HG03064 (cell line): ENCODE measurements around the gene TNK2.

Experiments
- ATAC-seq: cut with Tn5 transposase; IDR thresholded peaks from one replicate; pipeline ENCODE4 v1.9.1; 2021; ENCODE audit warnings: low read depth; ENCODE audit not compliant: unreplicated experiment

The TNK2 gene

DNA sequence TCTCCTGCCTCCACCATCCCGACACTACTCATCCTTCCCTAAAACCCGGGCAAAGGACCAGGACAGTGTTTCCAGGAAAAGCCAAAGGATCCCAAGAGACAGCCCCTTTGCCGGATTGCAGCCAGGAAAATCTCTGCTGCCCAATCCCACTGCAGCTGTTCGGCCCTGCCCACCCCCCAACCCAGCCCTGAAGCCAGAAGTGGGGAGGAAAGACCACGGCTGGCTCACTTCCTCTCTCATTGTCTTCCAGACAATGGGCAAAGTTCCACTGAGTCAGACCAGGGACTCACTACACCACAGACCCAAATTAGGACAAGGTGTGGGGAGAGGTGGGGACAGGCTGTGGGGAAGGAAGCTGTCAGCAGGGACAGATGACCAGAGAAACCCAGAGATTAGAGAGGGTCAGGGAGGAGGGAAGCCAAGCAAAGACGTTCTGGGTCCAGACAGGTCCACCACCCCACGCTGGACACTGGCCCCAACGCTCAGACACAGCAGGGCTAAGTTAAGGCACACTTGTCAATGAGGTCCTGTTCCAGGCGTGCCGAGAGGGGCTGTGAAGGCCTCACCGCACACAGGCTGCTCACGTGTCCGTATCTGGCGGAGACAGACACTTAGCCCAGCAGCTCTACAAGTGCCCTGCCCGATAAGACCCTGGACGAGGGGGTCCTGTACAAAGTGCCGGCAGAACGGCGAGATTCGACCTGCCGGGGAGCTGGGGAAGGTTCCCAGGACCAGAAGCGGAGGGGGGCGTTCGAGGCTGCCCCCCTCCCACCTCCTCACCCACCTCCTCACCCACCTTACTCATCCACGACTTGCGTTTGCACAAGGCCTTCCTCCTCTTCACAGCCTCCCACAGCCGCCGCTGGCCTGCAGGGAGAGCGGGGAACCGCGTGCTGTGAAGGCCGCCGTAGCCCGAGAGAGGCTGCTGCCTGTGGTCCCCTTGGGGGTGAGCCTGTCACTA, 21.9 kb downstream of the TNK2 start:
- ATAC-seq = no peak

DNA sequence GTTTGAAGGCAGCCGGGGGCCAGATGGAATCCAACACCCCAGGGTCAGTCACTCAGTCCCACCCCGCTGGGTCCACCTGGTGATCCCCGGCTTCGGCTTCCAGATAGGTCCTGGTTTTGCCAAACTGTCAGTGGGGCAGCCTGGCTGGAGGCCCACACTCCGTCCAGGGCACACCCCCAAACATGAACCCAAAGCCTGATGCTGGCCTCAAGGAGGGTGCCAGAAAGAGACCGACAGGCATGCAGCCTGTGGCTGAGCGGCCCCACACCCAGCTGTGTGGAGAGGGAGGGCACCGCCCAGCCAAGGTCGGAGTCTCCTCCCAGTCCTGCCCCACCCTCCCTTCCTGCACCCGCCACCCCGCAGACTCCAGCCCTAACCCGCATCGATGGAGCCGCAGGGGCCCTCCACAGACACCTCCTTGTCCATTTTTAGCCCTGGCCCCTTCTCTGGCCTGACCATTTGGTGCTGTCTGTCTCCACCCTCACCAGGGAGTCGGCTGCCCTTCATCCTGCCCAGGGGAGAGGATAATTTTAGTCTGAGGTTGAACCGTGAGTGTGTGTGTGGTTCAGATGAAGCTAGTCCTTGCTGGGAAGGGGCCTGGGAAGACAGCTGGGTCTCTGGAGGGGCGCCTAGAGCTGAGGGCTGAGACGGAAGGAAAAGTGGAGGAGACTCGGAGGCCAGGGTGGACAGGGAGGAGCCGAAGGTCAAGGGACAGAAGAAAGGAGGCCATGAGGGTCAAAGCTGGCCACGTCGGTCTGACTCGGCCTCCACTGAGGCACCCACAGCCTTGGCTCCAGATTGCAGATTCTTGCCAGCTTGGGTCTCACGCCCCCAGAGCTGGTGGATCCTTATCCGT, 23.1 kb downstream of the TNK2 start:
- ATAC-seq = no peak

DNA sequence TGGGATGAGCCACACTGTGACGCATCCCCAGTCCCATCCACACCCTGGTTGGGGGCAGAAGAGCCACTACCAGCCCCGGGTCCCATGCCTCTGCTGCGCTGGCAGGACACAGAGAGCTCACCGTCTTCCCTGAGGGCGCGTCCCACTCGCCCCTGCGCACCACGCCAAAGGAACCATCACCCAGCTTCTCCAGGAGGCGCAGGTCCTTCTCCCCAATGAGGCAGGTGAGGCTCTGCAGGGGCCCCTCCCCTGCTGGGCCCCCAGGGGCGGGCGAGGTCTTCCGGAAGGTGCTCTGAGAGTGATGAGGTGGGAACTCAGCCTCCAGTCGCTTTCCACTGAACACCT, 23.7 kb downstream of the TNK2 start:
- ATAC-seq = no peak

DNA sequence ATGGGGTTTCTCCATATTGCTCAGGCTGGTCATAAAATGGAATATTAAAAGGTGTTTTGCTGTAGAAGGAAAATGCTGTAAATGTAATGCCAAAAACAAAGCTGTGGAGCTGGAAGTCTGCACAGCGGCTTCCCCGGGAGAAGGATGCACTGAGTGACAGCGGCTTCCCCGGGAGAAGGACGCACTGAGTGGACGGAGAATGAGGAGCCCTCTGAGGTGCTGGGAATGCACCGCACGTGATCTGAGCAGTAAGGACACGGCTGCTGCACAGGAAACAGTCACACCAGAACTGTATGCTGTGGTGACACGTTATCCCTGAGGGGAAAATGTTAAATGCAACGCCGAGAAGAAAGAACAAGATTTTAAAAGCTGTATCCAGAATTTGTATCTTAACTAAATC, 24.6 kb downstream of the TNK2 start:
- no peak for ATAC-seq

DNA sequence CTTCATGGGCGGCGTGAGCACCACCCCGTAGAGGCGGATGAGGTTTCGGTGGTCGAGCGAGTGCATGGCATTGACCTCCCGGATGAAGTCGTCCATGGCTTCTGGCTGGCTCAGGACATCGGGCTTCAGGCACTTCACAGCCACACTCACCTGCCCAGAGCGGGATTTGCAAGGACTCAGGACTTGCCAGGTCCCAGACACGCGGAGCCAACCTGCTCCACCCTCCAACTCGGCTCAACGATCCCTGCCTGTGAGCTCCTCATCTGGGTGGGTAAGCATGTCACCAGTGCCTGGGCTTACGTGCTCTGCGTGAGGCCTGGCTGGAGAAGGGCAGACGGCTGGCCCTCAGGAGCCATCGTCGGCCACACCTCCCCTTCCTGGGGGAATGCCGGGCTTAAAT, 25.2 kb downstream of the TNK2 start:
- ATAC-seq = no peak

DNA sequence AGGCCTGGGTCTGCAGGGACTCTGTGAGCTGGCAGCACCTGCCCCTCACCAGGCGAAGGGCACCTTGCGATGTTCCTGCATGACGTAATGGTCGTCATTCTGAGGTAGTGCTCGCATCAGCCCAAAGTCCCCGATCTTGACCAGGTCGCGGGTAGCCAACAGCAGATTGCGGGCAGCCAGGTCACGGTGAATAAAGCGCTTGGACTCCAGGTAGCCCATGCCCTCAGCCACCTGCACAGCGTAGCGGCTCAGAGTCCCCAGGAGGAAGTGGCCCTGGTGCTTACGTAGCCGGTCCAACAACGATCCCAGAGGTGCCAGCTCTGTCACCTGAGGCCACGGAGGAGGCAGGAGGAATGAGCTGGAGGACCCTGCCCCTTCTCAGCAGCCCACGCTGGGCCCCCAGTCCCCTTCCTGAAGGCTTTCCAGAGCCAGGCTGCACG, 26.3 kb downstream of the TNK2 start:
- ATAC-seq = no peak

DNA sequence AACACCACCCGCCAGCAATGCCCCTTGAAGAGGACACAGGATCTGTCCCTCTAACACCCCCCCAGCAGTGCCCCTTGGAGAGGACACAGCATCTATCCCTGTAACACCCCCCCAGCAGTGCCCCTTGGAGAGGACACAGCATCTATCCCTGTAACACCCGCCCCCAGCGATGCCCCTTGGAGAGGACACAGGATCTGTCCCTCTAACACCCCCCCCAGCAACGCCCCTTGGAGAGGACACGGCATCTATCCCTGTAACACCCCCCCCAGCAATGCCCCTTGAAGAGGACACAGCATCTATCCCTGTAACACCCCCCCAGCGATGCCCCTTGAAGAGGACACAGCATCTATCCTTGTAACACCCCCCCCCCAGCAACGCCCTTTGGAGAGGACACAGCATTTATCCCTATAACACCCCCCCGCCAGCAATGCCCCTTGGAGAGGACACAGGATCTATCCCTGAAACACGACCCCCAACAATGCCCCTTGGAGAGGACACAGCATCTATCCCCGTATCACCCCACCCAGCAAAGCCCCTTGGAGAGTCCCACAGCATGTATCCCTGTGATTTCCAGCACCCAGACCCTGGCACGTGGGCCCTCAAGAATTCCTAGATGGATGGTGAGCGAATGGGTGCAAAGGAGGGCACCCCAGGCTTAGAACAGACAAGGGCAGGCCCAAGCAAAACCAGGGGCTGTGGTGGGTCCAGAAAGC, 26.9 kb downstream of the TNK2 start:
- no peak for ATAC-seq

DNA sequence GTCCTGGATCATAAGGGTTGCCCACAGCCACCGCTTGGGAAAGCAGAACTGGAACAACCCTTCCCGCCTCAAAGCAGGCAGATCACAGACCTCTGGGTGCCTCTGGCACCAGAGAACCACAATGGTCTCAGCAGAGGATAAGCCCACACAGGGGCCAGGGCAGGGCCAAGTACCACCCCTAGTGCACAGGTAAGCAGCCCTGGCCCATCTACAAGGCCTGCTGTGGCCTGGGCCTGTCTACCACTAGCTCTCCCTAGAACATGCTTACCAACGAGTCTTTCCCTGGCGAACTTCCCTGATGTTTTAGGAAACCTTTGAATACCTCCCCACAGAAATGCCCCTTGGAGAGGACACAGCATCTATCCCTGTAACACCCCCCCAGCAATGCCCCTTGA, 28.3 kb downstream of the TNK2 start:
- no peak for ATAC-seq

DNA sequence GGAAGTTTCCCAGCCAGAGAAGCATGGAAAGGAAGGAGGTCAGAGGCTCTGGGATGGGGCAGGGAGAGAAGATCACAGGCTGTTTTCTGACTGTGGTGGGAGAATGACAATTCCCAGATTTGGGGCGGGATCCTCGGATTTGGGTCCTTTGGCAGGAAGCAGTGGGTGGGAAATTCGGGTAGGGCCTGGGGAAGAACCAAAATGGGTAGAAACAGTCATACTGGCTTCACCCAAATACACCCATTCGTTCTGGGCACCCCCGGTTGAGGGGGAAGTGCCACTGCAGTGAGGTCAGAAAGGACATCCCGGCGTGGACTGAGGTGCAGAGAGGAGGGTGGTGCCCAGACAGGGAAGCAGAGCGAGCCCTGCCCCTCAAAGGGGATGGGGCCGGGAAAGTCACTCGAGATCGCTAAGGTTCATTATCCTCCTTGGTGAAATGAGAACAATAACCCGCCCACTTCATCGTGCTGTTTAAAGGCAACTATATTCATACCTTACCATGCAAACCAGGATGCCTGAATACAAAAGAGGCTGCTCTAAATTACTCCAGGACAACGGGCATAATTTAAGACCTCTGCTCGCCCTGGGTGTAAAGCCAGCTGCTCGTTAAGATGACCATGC, 28.8 kb downstream of the TNK2 start:
- no peak for ATAC-seq

DNA sequence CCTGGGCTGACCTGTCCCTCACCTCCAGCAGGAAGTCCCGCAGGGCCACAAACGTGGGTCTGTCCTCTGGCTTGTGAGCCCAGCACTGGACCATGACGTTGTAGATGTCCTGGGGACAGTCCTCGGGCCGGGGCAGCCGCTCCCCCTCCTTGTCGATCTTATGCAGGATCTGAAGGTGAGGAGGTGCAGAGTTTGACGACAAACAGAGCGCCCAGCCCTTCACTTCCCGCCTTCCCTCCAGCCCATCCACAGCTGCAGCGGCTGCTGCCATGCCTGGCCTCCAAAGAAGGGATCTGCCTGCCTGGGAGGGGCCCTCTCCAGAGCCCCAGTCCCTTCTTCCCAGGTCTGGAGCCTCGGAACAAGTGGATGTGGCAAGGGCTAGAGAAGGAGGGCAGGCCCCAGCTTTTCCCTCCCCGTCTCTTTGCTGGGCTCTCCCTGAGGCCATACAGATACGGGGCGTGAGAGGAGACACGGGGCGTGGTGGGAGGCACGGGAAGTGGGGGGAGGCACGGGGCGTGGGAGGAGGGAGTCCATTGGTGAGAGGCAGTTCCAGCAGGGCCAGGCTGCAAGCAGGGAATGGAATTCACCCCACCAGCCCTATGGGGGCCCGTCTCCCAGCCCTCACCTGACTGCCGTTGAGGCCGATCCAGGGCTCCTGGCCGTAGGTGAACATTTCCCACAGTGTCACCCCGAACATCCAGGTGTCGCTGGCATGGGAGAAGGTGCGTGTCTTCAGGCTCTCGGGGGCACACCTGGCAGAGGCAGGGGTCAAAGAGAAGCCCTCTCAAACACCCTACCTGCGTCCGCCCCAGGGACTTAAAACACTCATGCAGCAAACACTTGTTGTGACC, 29.7 kb downstream of the TNK2 start:
- no peak for ATAC-seq

DNA sequence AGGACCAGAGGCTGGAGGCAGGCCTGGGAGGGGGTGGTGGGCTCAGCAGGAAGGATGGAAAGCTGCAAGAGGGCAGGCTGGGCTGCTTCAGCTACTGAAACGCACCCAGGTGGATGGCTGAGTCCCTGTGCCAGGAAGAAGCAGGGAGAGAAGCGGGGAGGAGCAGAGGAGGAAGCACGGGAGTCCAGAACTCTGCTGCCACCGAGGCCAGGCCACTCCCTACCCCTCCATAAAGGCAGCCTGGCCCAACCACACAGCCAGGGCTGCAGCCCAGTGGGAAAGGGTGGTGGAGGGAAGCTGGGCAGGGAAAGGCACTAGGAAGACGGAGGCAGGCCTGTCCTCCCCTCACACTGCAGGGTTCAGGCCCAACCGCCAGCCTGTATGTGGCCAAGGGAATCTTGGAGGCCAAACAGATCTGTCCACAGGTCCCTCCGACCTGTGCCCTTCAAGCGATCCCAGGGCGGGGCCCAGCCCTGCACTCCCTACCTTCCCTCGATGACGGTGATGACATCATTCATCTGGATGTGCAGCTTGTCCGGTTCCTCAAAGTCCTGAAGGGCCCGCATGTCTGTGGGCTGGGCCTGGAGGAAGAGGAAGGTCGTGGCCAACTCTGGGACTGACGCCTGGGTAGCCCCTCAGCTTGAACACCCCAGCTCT, 30.5 kb downstream of the TNK2 start:
- no peak for ATAC-seq

DNA sequence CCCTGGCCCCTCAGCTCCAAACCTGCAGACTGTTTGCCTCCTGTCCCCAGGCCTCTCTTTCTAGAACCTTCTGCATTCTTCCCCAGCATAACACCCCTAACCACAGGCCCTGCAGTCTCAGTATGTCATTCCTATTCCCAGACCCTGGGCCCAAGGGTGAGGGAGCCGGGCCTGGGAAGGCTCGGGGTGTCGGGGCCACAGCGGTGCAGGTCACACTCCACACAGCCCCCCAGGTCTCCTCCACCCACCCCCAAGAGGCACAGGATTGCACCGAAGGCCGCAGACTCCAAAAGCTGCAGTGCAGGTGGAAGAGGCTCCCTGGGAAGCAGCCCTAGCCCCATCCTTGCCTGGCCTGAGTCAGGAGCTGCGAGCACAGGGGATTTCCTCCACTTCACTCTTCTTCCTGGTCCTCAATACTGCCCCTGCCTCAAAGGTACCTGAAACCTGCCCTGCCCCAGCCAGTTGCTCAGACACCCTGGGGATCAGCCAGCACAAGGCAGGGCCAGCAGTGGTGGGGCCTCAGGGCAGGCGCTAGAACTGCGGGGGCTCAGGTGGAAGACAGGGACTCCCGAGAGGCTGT, 31.1 kb downstream of the TNK2 start:
- ATAC-seq = no peak

DNA sequence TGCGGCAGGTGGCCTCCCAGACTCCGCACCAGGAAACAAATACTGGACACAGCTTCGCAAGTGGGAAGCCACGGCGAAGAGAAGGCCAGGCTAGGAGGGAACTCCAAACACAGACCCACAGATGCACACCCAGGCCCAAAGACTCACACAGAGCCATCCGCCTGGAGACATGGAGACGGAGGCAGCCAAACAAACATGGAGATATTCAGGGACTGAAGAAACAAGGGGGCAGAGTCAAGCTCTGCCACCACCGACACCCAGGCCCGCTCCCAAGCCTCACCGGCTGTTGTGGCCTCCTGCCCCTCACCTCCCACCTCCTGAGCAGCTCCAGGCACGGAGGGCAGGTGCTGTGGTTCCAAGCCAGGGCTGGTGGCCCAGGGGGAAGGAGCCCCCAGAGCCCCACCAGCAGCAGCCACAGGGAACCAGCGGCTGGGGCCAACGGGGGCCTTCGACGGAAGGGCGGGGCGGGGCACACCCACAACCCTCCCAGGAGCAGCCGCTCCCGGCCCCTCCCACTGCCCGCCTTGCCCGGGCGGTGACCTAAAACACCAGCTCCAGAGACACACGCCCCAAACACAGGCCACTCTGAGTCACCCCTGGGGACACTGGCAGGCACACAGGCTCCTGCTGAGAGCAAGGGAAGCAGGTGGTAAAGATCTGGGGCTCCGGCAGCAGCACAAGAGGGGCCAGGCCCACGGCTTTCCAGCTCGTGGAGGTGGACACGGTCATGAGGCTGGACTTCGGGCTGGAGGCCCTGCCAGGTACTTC, 31.9 kb downstream of the TNK2 start:
- no peak for ATAC-seq

DNA sequence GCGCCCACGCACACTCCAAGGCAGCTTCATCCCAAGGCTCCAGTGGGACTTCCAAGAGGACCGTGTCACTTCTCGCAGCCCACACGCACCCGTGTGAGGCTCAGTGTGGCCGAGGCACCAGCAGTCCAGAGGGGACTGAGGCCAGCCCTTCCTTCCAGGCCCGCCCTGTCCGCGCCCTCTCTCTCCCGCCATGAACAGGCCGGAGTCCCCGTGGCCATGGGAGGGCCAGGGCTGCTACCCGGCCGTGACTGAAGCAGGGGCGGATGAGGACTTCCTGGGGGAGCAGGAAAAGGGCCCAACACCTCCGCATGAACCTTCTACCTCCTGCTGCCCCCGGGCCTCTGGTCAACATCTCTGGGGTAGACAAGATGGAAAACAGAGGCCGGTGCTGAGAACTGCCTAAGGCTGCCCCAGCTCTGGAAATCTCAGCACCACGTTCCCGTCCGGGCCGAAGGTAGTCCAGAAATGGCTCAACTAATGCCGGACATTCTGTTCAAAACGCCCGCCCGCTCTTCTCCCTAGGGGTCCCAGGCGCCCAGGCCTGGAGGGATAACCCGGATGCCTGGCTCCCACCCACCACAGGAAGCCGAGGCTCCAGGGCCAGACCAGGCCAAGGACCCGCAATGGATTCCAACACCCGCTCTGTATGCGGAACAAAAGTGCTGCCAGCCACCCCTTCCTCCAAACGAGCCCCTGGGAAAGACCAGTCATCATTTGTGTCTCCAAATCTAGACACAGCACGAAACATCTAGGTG, 32.7 kb downstream of the TNK2 start:
- no peak for ATAC-seq

DNA sequence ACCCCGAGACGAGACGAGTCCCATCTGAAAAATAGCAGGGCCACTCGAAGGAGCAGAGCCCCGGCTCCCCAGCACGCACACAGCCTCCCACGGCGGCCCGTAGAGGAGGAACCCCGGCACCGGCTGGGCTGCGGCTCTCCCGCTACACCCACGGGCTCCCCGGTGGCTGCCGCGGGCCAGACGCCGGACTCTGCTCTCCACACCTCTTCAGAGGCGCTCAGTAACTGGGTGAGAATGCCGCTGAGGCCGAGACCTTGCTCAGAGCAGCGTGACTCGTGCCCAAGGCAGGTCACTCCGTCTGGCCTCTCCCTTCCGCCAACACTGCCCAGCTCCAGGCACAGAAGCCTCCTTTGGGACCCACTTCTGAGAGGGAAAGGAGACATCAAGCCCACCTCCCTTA, 34.4 kb downstream of the TNK2 start:
- ATAC-seq = no peak

DNA sequence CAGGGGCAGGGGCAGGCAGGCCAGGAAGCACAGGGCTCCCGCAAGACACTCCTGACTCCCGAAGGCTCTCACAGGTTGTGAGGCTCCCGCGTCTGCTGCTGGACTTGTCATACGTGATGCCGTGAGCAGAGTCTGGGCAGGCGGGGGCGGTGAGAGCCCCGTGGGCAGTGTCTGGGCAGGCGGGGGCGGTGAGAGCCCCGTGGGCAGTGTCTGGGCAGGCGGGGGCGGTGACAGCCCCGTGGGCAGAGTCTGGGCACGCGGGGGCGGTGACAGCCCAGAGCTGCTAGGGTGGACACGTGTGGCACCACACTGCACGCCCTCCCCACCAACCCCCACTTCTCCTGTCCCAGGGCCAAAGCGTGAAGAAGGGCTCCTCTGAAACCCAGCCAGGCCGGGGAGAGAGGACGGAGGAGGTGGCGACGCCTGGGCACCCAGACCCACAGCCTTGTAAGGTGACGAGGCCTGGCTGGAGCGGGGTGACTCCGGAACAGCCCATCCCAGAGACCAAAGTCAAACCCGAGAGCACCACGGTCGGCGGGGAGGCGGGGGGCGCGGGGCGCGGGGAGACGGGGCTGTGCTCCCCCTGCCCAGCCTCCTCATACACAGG, 35.0 kb downstream of the TNK2 start:
- ATAC-seq = no peak

DNA sequence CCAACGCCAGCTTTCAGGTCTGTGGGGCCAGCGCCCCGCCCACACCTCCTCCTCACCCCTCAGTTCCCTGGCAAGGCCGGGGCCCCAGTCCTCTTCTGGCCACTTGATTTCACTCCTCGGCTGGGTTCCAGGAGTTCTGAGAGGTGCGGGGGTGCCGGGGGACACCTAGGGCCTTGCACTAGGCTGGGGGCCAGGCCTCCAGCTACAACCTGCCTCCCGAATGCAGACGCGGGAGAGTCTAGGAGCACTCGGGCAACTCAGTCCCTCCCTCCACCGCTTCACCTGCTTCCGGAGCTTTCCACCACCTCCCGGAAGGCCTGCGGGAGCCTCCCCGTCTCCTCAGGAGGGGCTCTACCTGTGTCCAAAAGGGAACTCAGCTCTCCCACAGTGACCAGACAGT, 35.6 kb downstream of the TNK2 start:
- no peak for ATAC-seq
